Muscle layer of duodenum (tissue), 2 donors: ENCODE measurements around the gene RAD51B.
A peak's percentile ranks its signal among the peaks of the same experiment; 100 is the strongest.
"Not testable (repeated sequence)": the region's sequence is repeated elsewhere in the genome, so short reads cannot be mapped to it uniquely, and the experiment has no call there.

Source experiments
- H3K27ac ChIP-seq: one replicate; pipeline ENCODE4 v1.7.0; 2013; ENCODE audit warnings: mild to moderate bottlenecking, low read length
- H3K27me3 ChIP-seq: one replicate; pipeline ENCODE4 v1.7.0; 2013; ENCODE audit warnings: low read depth, mild to moderate bottlenecking, control low read depth, low read length
- H3K36me3 ChIP-seq, 2 donors: one replicate each; pipeline ENCODE4 v1.7.0; 2013; ENCODE audit warnings: low read length in 2 of 2, control low read depth in 1 of 2, mild to moderate bottlenecking in 1 of 2; ENCODE audit not compliant: insufficient read depth in 2 of 2, control insufficient read depth in 1 of 2
- H3K4me1 ChIP-seq, 2 donors: one replicate each; pipeline ENCODE4 v1.7.0; 2013; ENCODE audit warnings: low read length in 2 of 2, mild to moderate bottlenecking in 2 of 2, control low read depth in 1 of 2, moderate library complexity in 1 of 2; ENCODE audit not compliant: insufficient read depth in 2 of 2, control insufficient read depth in 1 of 2
- H3K4me3 ChIP-seq, 2 donors: one replicate each; pipeline ENCODE4 v1.7.0; 2013; ENCODE audit warnings: low read length in 2 of 2, low read depth in 1 of 2, mild to moderate bottlenecking in 1 of 2
- H3K9me3 ChIP-seq, 2 donors: one replicate each; pipeline ENCODE4 v1.7.0; 2013; ENCODE audit warnings: low read length in 2 of 2, control low read depth in 1 of 2, mild to moderate bottlenecking in 1 of 2; ENCODE audit not compliant: control insufficient read depth in 1 of 2
- donor health status: healthy.

RAD51B gene

GRCh38 chr14:68211421-68211820, 391.8 kb downstream of the RAD51B start:
- Histone ChIP-seq H3K4me1 (peaks cover 9 to 15% of the 10 kb centered on the region in 2 donors), H3K27ac (peak overlapping the region; percentile 64), H3K4me3 (peak overlapping the region in 1 of 2 donors; percentile 26), H3K36me3 (no peaks in the 10 kb centered on the region), H3K9me3 (no peaks in the 10 kb centered on the region), H3K27me3 (no peaks in the 10 kb centered on the region)

- Histone ChIP-seq H3K27ac (no peak overlapping the region), H3K4me1 (peaks cover 9 to 15% of the 10 kb centered on the region in 2 donors), H3K27me3 (no peaks in the 10 kb centered on the region), H3K36me3 (no peaks in the 10 kb centered on the region), H3K9me3 (no peaks in the 10 kb centered on the region), H3K4me3 (no peak overlapping the region)
Observed at GRCh38 chr14:68211886-68212285, 392.3 kb downstream of the RAD51B start.

- Histone ChIP-seq H3K9me3 (no peaks in the 10 kb centered on the region), H3K27ac (no peak overlapping the region), H3K4me1 (peaks cover 9 to 15% of the 10 kb centered on the region in 2 donors), H3K27me3 (no peaks in the 10 kb centered on the region), H3K4me3 (no peak overlapping the region), H3K36me3 (no peaks in the 10 kb centered on the region)
Observed at GRCh38 chr14:68212361-68212760, 392.8 kb downstream of the RAD51B start.

GRCh38 chr14:68214431-68214830, 394.9 kb downstream of the RAD51B start:
- Histone ChIP-seq H3K4me3 (no peak overlapping the region), H3K4me1 (peaks cover 9 to 11% of the 10 kb centered on the region in 2 donors), H3K9me3 (no peaks in the 10 kb centered on the region), H3K36me3 (no peaks in the 10 kb centered on the region), H3K27ac (no peak overlapping the region), H3K27me3 (no peaks in the 10 kb centered on the region)

- H3K27me3 ChIP-seq = no peaks in the 10 kb centered on the region
- no peaks in the 10 kb centered on the region for H3K36me3 ChIP-seq
- H3K9me3 ChIP-seq = no peaks in the 10 kb centered on the region
- peaks cover 0 to 4% of the 10 kb centered on the region in 2 donors for H3K4me1 ChIP-seq
- no peak overlapping the region for H3K4me3 ChIP-seq
- no peak overlapping the region for H3K27ac ChIP-seq
Observed at GRCh38 chr14:68215629-68216028, 396.1 kb downstream of the RAD51B start.

GRCh38 chr14:68216079-68216478, 396.5 kb downstream of the RAD51B start:
- no peaks in the 10 kb centered on the region for H3K9me3 ChIP-seq
- H3K4me1 ChIP-seq = peaks cover 0 to 4% of the 10 kb centered on the region in 2 donors
- no peaks in the 10 kb centered on the region for H3K27me3 ChIP-seq
- no peak overlapping the region for H3K27ac ChIP-seq
- no peak overlapping the region for H3K4me3 ChIP-seq
- H3K36me3 ChIP-seq = no peaks in the 10 kb centered on the region

GRCh38 chr14:68216957-68217356, 397.4 kb downstream of the RAD51B start:
- Histone ChIP-seq H3K36me3 (no peaks in the 10 kb centered on the region), H3K27ac (peak overlapping the region; percentile 21)

GRCh38 chr14:68217791-68218340, 398.3 kb downstream of the RAD51B start:
- H3K27me3 ChIP-seq = no peaks in the 10 kb centered on the region
- H3K4me3 ChIP-seq = no peak overlapping the region
- peak overlapping the region; percentile 21 for H3K27ac ChIP-seq
- no peaks in the 10 kb centered on the region for H3K9me3 ChIP-seq
- no peaks in the 10 kb centered on the region for H3K36me3 ChIP-seq
- H3K4me1 ChIP-seq = peaks cover 0 to 4% of the 10 kb centered on the region in 2 donors

More at GRCh38 chr14:68216957-68217356, 397.4 kb downstream of the RAD51B start:
- Histone ChIP-seq H3K4me1 (peaks cover 0 to 4% of the 10 kb centered on the region in 2 donors), H3K4me3 (no peak overlapping the region), H3K27me3 (no peaks in the 10 kb centered on the region), H3K9me3 (no peaks in the 10 kb centered on the region)

- Histone ChIP-seq H3K36me3 (no peaks in the 10 kb centered on the region), H3K9me3 (no peaks in the 10 kb centered on the region), H3K27ac (no peak overlapping the region), H3K4me1 (peaks cover 0 to 2% of the 10 kb centered on the region in 2 donors), H3K4me3 (no peak overlapping the region), H3K27me3 (no peaks in the 10 kb centered on the region)
Observed at GRCh38 chr14:68219407-68219806, 399.8 kb downstream of the RAD51B start.

GRCh38 chr14:68221046-68221445, 401.5 kb downstream of the RAD51B start:
- not testable (repeated sequence) for H3K27me3 ChIP-seq, H3K9me3 ChIP-seq, H3K4me3 ChIP-seq, H3K27ac ChIP-seq, H3K4me1 ChIP-seq, H3K36me3 ChIP-seq

GRCh38 chr14:68222154-68222553, 402.6 kb downstream of the RAD51B start:
- H3K4me1 ChIP-seq = no peaks in the 10 kb centered on the region
- no peaks in the 10 kb centered on the region for H3K27me3 ChIP-seq
- no peaks in the 10 kb centered on the region for H3K36me3 ChIP-seq
- no peak overlapping the region for H3K4me3 ChIP-seq
- H3K9me3 ChIP-seq = no peaks in the 10 kb centered on the region
- H3K27ac ChIP-seq = no peak overlapping the region

GRCh38 chr14:68222726-68223125, 403.1 kb downstream of the RAD51B start:
- no peaks in the 10 kb centered on the region for H3K36me3 ChIP-seq
- no peaks in the 10 kb centered on the region for H3K9me3 ChIP-seq
- H3K4me1 ChIP-seq = no peaks in the 10 kb centered on the region
- H3K4me3 ChIP-seq = no peak overlapping the region
- no peaks in the 10 kb centered on the region for H3K27me3 ChIP-seq
- H3K27ac ChIP-seq = no peak overlapping the region
